ENCODE results near the gene CD200.

CD200 gene
- long read RNA-seq, donor 1, partial matches to known transcripts = 0 of 9 reads
- long read RNA-seq, donor 1, other reads (novel, unspliced or antisense) = 0 of 9 reads
- long read RNA-seq, donor 2, partial matches to known transcripts = 0 of 6 reads
- long read RNA-seq, donor 2, other reads (novel, unspliced or antisense) = 0 of 6 reads
- long read RNA-seq, donor 3, partial matches to known transcripts = 15 of 18 reads
- long read RNA-seq, donor 3, other reads (novel, unspliced or antisense) = 0 of 18 reads
- long read RNA-seq, donor 4, transcript CD200-202 (5 exons, 1,997 nt) = major isoform, 5 of 18 reads
- long read RNA-seq, donor 4, partial matches to known transcripts = 7 of 18 reads
- long read RNA-seq, donor 4, other reads (novel, unspliced or antisense) = 0 of 18 reads
- long read RNA-seq, donor 5, partial matches to known transcripts = 8 of 13 reads
- long read RNA-seq, donor 5, other reads (novel, unspliced or antisense) = 0 of 13 reads
- long read RNA-seq, donor 6, partial matches to known transcripts = 17 of 27 reads
- long read RNA-seq, donor 6, other reads (novel, unspliced or antisense) = 0 of 27 reads
- long read RNA-seq, donor 7, transcript CD200-201 (6 exons, 2,129 nt) = major isoform, 5 of 29 reads
- long read RNA-seq, donor 7, partial matches to known transcripts = 21 of 29 reads
- long read RNA-seq, donor 7, other reads (novel, unspliced or antisense) = 0 of 29 reads
- long read RNA-seq, donor 8, transcript CD200-202 (5 exons, 1,997 nt) = major isoform, 7 of 12 reads
- long read RNA-seq, donor 8, partial matches to known transcripts = 0 of 12 reads
- long read RNA-seq, donor 8, other reads (novel, unspliced or antisense) = 0 of 12 reads

GRCh38 chr3:112333002-112333380, at the start of gene CD200:
TSS of gene CD200 (plus strand) at chr3:112333156. CDS start at chr3:112333213, 57 bp downstream.
- DNase-seq = no peak

- no peak for DNase-seq
These were observed 43.9 kb upstream of the CD200 start for GRCh38 chr3:112289011-112289410.

- peak; percentile 73 for DNase-seq
These were observed 39.3 kb upstream of the CD200 start, which contains the start of gene SLC9C1 for GRCh38 chr3:112293368-112294321. TSS of gene SLC9C1 (minus strand) at chr3:112294216. CDS start at chr3:112286791, 7,425 bp downstream.

- no peak for DNase-seq
These were observed 35.2 kb upstream of the CD200 start for GRCh38 chr3:112297714-112298113.

- DNase-seq = no peak
These were observed 34.2 kb upstream of the CD200 start for GRCh38 chr3:112298781-112299180.

GRCh38 chr3:112302150-112302830, 30.7 kb upstream of the CD200 start:
- DNase-seq = no peak

GRCh38 chr3:112302881-112303763, 29.8 kb upstream of the CD200 start:
- DNase-seq = peak; percentile 69

GRCh38 chr3:112303764-112304325, 29.1 kb upstream of the CD200 start:
- DNase-seq = peak; percentile 69

- no peak for DNase-seq
These were observed 28.3 kb upstream of the CD200 start for GRCh38 chr3:112304611-112305010.

GRCh38 chr3:112306825-112307224, 26.1 kb upstream of the CD200 start:
- DNase-seq = no peak

- DNase-seq = no peak
These were observed 25.4 kb upstream of the CD200 start for GRCh38 chr3:112307557-112307956.

- DNase-seq = no peak
These were observed 24.6 kb upstream of the CD200 start for GRCh38 chr3:112308151-112308911.

GRCh38 chr3:112314649-112315048, 18.3 kb upstream of the CD200 start:
- DNase-seq = no peak

GRCh38 chr3:112315791-112316190, 17.2 kb upstream of the CD200 start:
- DNase-seq = no peak

- DNase-seq = no peak
These were observed 13.3 kb upstream of the CD200 start for GRCh38 chr3:112319516-112320276.

- DNase-seq = no peak
These were observed 12.3 kb upstream of the CD200 start for GRCh38 chr3:112320691-112321090.

- DNase-seq = no peak
These were observed 10.9 kb upstream of the CD200 start for GRCh38 chr3:112321867-112322652.
